ENCODE data around the gene DLL1. TPM values are rescaled to one million over a fixed set of nuclear protein-coding genes. Genes with fewer than 3 reads are reported as not detected.

Gene DLL1
- total and polyA plus RNA-seq, 7 donors = 1.5 to 5.3 (median 2.9) TPM

- TF ChIP-seq, protein P1, sequence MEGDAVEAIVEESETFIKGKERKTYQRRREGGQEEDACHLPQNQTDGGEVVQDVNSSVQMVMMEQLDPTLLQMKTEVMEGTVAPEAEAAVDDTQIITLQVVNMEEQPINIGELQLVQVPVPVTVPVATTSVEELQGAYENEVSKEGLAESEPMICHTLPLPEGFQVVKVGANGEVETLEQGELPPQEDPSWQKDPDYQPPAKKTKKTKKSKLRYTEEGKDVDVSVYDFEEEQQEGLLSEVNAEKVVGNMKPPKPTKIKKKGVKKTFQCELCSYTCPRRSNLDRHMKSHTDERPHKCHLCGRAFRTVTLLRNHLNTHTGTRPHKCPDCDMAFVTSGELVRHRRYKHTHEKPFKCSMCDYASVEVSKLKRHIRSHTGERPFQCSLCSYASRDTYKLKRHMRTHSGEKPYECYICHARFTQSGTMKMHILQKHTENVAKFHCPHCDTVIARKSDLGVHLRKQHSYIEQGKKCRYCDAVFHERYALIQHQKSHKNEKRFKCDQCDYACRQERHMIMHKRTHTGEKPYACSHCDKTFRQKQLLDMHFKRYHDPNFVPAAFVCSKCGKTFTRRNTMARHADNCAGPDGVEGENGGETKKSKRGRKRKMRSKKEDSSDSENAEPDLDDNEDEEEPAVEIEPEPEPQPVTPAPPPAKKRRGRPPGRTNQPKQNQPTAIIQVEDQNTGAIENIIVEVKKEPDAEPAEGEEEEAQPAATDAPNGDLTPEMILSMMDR (IDR thresholded peaks at IDR 0.05) = no peak
- H3K27me3 ChIP-seq (ENCODE audit: insufficient read depth in 3 of 3, low read length in 2 of 3) = peaks cover 0 to 87% (median 23%) of the 10 kb centered on the region in 3 donors
- H3K4me1 ChIP-seq = peaks cover 38% of the 10 kb centered on the region
- H3K9me3 ChIP-seq = no peaks in the 10 kb centered on the region
- ATAC-seq = peak; percentile 23 to 63 (median 58)
- intact Hi-C loops (cut with DNase I) = loop anchor here (5.0 kb wide), 3 partner anchors 249 to 459 kb away; no protein-coding TSS in a partner anchor
- H3K27ac ChIP-seq = peak overlapping the region; percentile 6
- H3K36me3 ChIP-seq (ENCODE audit: insufficient read depth in 1 of 2, low read depth in 1 of 2) = no peaks in the 10 kb centered on the region
- peak; percentile 69 to 75 for DNase-seq
- H3K4me3 ChIP-seq = peak overlapping the region; percentile 84
- 4 to 8% (median 5%) methylated on average over 61 to 87 of the region's 87 CpGs for WGBS, 3 donors
Measured at GRCh38 chr6:170291271-170292110, 613 bp upstream of the DLL1 start.

- DNase-seq (no peak), ATAC-seq (peak in 3 of 4 donors; percentile 20 to 39 (median 22))
- H3K27me3 ChIP-seq (ENCODE audit: insufficient read depth in 3 of 3, low read length in 2 of 3) = peaks cover 0 to 79% (median 11%) of the 10 kb centered on the region in 3 donors
- 0 to 1% (median 0%) methylated on average over 11 to 41 of the region's 41 CpGs for WGBS, 3 donors
- H3K4me3 ChIP-seq = peak overlapping the region; percentile 84
- TF ChIP-seq, protein P1 (IDR thresholded peaks at IDR 0.05) = no peak
- peak overlapping the region; percentile 55 for H3K27ac ChIP-seq
- peaks cover 27% of the 10 kb centered on the region for H3K4me1 ChIP-seq
- H3K9me3 ChIP-seq = no peaks in the 10 kb centered on the region
- intact Hi-C loops (cut with DNase I) = loop anchor here (5.0 kb wide), 3 partner anchors 248 to 458 kb away; no protein-coding TSS in a partner anchor
- peaks cover 0 to 4% of the 10 kb centered on the region in 2 donors for H3K36me3 ChIP-seq (ENCODE audit: insufficient read depth in 1 of 2, low read depth in 1 of 2)
Measured at GRCh38 chr6:170289951-170290295, 955 bp downstream of the DLL1 start.

DNA sequence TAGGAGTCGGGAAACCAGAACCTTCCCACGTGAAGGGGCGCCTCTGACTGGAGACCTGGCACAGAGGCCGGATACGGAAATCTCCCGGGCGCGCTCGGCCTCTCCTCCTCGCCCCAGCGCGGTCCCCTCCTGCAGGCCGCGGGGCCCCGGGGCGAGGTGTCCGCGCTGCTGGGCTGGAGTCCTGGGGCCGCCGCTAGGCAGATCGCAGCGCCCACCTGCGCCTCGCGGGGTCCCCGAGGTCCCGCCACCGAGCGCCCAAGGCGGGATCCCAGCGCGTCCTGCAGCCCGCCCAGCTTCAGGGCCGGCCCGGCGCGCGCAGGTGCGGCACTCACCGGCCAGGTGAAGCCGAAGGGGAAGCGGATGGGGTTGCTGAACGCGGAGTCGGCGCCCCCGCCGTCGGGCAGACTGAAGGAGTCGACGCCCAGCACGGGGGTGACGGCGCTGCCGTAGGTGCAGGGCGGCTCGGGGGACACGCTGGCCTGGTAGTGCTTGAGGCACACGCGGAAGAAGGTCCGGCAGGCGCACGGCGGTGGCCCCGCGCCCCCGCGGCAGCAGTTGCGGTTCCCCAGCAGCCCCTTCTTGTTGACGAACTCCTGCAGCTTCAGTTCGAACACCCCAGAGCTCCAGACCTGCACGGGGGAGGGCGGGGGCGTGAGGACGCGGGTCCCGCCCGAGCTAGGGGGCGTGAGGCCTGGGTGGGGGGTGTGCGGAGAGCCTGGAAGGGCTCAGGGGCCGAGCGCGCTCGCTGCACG is 1.5 kb downstream of the DLL1 start:
- TF ChIP-seq, protein P1 (IDR thresholded peaks at IDR 0.05) = no peak
- intact Hi-C loops (cut with DNase I) = no loop called here
- Histone ChIP-seq H3K27me3 (ENCODE audit: insufficient read depth in 3 of 3, low read length in 2 of 3) (peaks cover 0 to 74% (median 8%) of the 10 kb centered on the region in 3 donors), H3K36me3 (ENCODE audit: insufficient read depth in 1 of 2, low read depth in 1 of 2) (peaks cover 0 to 6% of the 10 kb centered on the region in 2 donors), H3K4me3 (peak overlapping the region; percentile 84), H3K4me1 (peaks cover 27% of the 10 kb centered on the region), H3K9me3 (no peaks in the 10 kb centered on the region), H3K27ac (no peak overlapping the region)
- WGBS, 3 donors = 8 to 14% (median 8%) methylated on average over 44 to 85 of the region's 85 CpGs
- DNase-seq = no peak
- peak in 1 of 4 donors; percentile 1 for ATAC-seq

GRCh38 chr6:170288852-170289179 is 2.1 kb downstream of the DLL1 start:
- ATAC-seq (no peak), DNase-seq (peak in 1 of 2 donors; percentile 34)
- H3K4me3 ChIP-seq = peak overlapping the region; percentile 84
- 30 to 50% (median 31%) methylated on average over 16 of the region's 16 CpGs for WGBS, 3 donors
- H3K36me3 ChIP-seq (ENCODE audit: insufficient read depth in 1 of 2, low read depth in 1 of 2) = peaks cover 0 to 9% of the 10 kb centered on the region in 2 donors
- intact Hi-C loops (cut with DNase I) = no loop called here
- peaks cover 0 to 69% (median 5%) of the 10 kb centered on the region in 3 donors for H3K27me3 ChIP-seq (ENCODE audit: insufficient read depth in 3 of 3, low read length in 2 of 3)
- TF ChIP-seq, protein P1 (IDR thresholded peaks at IDR 0.05) = no peak
- H3K27ac ChIP-seq = no peak overlapping the region
- H3K4me1 ChIP-seq = peaks cover 27% of the 10 kb centered on the region
- H3K9me3 ChIP-seq = no peaks in the 10 kb centered on the region

Data from psoas muscle (tissue), 8 donors.